Activated naive CD4-positive, alpha-beta T cell treated with anti-CD3 and anti-CD28 coated beads, Interleukin-2, amount 10 ng/mL, durations not matched to agents 5 hours and 36 hours (primary cell): ENCODE results near the gene LYL1. TPM values are rescaled to one million over a fixed set of nuclear protein-coding genes. Genes with fewer than 3 reads are reported as not detected.

Experiments used
- total RNA-seq, 2 experiments: library from RNA; stranded (reverse); gene quantifications; one replicate each; pipeline ENCODE4 v1.2.3, GENCODE V29; 2021

LYL1 gene
- 1 to 10 TPM; 9.0 to 9.1 TPM for total RNA-seq

GRCh38 chr19:13102666-13103580 lies at the start of gene LYL1:
Gene LYL1 (minus strand): TSS chr19:13102858. CDS start chr19:13101171, 1,687 bp downstream.

GRCh38 chr19:13150187-13150930 lies 47.7 kb upstream of the LYL1 start, which contains the start of the genes IER2 and STX10:
Gene IER2 (plus strand): TSS chr19:13150411. CDS start chr19:13153187, 2,776 bp downstream.
Gene STX10 (minus strand): TSS chr19:13150375. CDS start chr19:13150173, 202 bp downstream.

GRCh38 chr19:13117772-13118423 lies 15.2 kb upstream of the LYL1 start, which contains the start of gene NACC1:
Gene NACC1 (plus strand): TSS chr19:13118264. CDS start chr19:13135208, 16,944 bp downstream.

GRCh38 chr19:13116282-13117175 lies 13.9 kb upstream of the LYL1 start, which contains the start of gene TRMT1:
Gene TRMT1 (minus strand): TSS chr19:13116740. CDS start chr19:13116399, 341 bp downstream.

Other genes starting within 250 kb of the LYL1 start
- gene DNASE2, start 221.4 kb downstream of the LYL1 start, total RNA-seq: 10 to 100 TPM; 29.4 to 30.0 TPM
- under 1 TPM in 1 of 2 experiments, not detected in 1; 0.14 TPM for gene KLF1, start 215.7 kb downstream of the LYL1 start, total RNA-seq
- 10 to 100 TPM; 39.0 to 42.7 TPM for gene GCDH, start 211.7 kb downstream of the LYL1 start, total RNA-seq
- 1 to 10 TPM; 3.1 to 5.1 TPM for gene SYCE2, start 183.6 kb downstream of the LYL1 start, total RNA-seq
- gene FARSA, start 169.1 kb downstream of the LYL1 start, total RNA-seq: 10 to 100 TPM; 72.4 to 77.0 TPM
- 100 to 1,000 TPM; 591 to 596 TPM for gene CALR, start 164.2 kb downstream of the LYL1 start, total RNA-seq
- 100 to 1,000 TPM in 1 of 2 experiments, 10 to 100 TPM in 1; 97.6 to 113 TPM for gene RAD23A, start 157.0 kb downstream of the LYL1 start, total RNA-seq
- 10 to 100 TPM; 13.9 to 18.0 TPM for gene GADD45GIP1, start 145.6 kb downstream of the LYL1 start, total RNA-seq
- gene DAND5, start 133.3 kb downstream of the LYL1 start, total RNA-seq: under 1 TPM; 0.24 to 0.25 TPM
- gene NFIX, start 107.4 kb downstream of the LYL1 start, total RNA-seq: 1 to 10 TPM; 1.7 to 3.0 TPM
- 10 to 100 TPM; 51.6 to 52.8 TPM for gene TRMT1, start 13.9 kb upstream of the LYL1 start, total RNA-seq
- 10 to 100 TPM; 50.2 to 54.4 TPM for gene NACC1, start 15.4 kb upstream of the LYL1 start, total RNA-seq
- 10 to 100 TPM; 63.4 to 66.9 TPM for gene STX10, start 47.5 kb upstream of the LYL1 start, total RNA-seq
- 100 to 1,000 TPM; 203 to 208 TPM for gene IER2, start 47.6 kb upstream of the LYL1 start, total RNA-seq